H54 (cell line): ENCODE measurements around the gene SRGAP2.
A peak's percentile ranks its signal among the peaks of the same experiment; 100 is the strongest.
"Not testable (repeated sequence)": the region's sequence is repeated elsewhere in the genome, so short reads cannot be mapped to it uniquely, and the experiment has no call there.

Experiments
- DNase-seq: peaks from one replicate; pipeline ENCODE4 v3.0.0; 2011; ENCODE audit warnings: low spot score, mixed read lengths; ENCODE audit not compliant: insufficient read length
- FAIRE-seq: peaks from 3 replicates; lab custom pipeline; 2011; peaks lifted over from hg19 to GRCh38; lab: Jason Lieb, UNC

The SRGAP2 gene

DNA sequence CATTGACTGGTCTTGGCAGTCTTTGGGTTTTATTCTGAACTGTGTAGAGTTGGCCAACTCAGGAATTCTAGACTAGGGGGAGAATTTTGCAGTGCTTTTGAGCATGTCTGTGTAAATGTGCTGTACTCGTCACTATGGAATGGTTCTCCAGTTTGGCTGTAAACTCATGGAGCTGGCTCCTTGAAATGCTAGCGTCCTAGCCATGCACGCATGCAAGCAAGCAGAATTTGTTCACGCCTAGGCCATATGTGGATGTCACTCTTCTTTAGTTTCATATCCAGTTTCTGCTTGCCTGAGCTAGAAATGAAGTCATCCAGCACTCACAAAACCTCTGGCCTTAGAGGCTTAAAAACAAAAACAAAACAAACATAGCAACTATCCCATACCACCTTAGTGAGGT lies 36.9 kb downstream of the SRGAP2 start:
- FAIRE-seq = peak; percentile 61

DNA sequence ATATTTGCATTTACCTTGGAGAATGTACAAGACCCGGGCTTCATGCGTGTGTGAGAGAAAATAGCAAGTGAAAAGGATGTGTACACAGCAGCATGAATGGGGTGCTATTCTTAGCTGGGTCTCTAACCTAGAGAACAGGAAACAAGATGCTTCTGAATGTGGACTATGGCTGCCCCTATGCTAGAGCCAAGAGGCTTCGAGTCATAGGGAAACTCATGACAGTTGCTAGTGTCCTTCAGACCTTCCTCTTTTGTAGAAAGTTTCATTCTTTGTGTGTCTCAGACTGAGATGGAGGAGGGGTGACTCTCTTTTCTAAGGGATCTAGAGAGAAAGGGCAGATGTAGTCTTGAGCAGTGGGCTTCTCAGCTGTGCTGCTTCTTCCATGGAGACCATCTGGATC lies 40.0 kb downstream of the SRGAP2 start:
- not testable (repeated sequence) for DNase-seq, FAIRE-seq

More for the DNA sequence above, 36.9 kb downstream of the SRGAP2 start:
- DNase-seq = not testable (repeated sequence)

DNA sequence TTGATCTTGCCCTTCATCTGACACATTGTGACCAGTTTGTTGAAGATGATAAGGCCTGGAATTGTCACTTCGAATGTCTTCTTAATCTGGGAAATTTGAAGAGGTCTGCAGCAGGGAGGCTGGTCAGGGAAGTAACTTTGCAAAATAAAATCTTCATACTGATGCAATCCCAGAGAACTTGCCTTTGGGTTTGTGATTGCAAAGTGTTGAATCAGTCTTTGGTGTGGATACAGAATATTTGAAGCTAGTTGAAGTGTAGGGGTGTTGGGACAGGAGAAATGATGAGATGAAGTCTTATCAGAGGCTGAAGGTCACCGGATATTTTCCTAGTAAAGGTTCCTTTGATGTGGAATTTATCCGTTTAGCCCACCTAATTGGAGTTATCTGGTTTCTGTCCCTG lies 42.1 kb downstream of the SRGAP2 start:
- not testable (repeated sequence) for DNase-seq, FAIRE-seq

DNA sequence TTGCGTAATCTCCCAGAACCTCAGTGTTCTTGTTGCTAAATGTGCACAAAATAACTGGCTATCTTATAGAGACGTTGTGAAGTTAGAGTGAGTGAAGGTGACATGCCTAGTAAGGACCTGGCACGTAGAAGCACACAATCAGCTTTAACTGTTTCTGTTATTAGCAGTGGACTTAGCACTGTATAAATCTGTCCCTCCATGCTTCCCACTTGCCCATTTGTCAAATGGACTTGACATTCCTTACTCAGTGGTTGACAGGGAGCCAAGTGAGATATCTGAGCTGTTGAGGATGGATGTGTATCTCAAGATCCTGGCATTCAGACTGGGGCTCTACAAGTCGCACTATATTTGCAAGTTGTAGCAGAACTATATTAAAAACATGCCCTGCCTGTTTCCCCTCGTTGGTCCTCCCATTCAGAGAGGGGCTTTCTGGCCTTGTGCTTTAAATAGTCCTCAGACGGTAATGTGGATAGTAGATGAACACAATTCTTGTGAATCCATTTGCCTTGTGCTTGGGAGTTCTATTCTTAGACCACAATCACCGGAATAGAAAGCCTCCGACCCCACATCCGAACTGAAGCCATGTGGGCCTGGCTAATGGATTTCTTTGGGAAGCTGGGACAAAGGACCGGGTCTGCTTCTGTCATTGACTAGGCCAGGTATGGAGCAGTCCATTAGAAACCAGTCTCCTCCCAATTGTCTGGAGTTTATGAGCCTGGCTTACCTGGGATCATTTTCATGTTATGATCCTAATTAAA lies 43.0 kb downstream of the SRGAP2 start:
- not testable (repeated sequence) for FAIRE-seq, DNase-seq

DNA sequence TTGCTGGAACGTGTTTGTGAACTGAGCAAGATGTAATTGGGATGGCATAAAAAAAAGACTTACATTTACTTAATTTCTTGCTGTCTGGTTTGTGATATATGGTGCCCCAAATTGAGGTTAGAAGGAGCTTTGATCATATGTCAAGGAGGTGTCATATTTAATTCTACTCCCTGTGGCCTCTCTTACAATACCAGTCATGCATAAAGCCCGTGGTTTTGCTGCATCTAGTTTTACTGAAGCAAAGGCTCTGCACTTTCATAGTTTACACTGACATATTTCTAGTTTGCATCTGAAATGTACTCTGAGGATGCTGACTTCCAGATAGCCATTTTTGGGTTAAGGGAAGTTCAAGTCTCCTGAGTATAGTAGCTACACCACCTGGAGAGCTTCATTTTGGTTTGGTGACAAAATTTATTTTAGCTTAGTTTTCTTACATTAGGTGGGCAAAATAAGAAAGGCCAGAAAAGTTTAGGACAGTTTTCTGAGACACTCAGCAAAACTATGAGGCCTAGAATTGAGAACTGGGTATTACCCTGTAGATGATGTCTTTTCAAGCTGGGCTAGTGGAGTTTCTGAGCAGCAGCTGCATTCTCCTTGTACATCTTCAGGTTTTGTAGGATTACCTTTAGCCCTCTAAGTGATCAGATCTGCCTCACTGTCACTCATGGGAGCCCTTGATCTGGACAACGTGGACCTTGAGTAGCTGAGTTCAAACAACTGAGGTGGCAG lies 47.8 kb downstream of the SRGAP2 start:
- DNase-seq, FAIRE-seq: not testable (repeated sequence)

DNA sequence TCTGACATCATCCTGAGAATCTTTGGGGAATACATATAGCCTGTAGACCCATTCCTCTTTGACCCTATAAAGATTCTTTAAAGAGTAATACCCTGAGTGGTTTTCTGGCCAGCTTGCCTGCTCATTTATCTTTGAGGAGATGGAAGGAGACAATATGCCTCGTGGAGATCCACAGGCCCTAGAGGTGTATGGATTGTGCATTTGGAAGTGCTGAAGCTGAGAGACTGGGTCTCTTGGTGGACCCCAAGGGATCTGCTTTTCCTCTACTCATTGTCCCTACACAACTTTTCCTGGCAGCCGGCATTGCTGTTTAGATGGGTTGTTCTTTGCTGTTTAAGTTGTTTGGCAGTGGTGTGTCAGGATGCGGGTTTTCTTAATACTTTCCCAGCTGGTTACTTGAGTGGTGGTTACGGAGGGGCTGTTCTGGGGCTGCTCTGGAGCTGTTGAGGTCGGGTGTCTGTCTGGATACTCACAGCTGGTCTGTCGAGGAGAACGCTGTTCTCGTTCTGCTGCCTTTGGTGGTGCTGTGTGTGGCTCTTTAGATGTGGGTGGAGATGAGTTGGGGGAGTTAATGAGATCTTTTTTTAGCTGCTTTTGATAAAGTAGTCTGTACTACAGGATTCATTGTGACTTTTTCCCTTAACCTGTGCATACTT lies 49.5 kb downstream of the SRGAP2 start:
- not testable (repeated sequence) for FAIRE-seq, DNase-seq
